Left lung (tissue), 14 donors: ENCODE measurements around the gene FHL5. TPM values are rescaled to one million over a fixed set of nuclear protein-coding genes. Genes with fewer than 3 reads are reported as not detected.

Experiments
- ATAC-seq: fragments of 200-7000 bp; cut with Tn5 transposase; one replicate; pipeline ENCODE4 v1.9.1; 2020; ENCODE audit warnings: moderate library complexity
- DNase-seq, 4 donors: peaks; one replicate each; pipeline ENCODE4 v3.0.0-alpha.2; 2013 to 2020
- H3K27ac ChIP-seq, 2 donors: fragments of 200-600 bp; sonication (generic) in 1 of 2; one replicate each; pipeline versions ENCODE4 v1.5.0 to v1.8.0; 2020 to 2021
- H3K27me3 ChIP-seq, 2 donors: fragments of 200-600 bp; sonication (generic) in 1 of 2; one replicate each; pipeline versions ENCODE4 v1.5.0 to v1.8.0; 2020 to 2021
- H3K36me3 ChIP-seq, 2 donors: fragments of 200-600 bp; sonication (generic) in 1 of 2; one replicate each; pipeline versions ENCODE4 v1.5.0 to v1.8.0; 2020 to 2021
- H3K4me1 ChIP-seq, 2 donors: fragments of 200-600 bp; one replicate each; pipeline ENCODE4 v1.8.0; 2021
- H3K4me3 ChIP-seq, 2 donors: fragments of 200-600 bp; sonication (generic) in 1 of 2; one replicate each; pipeline versions ENCODE4 v1.5.0 to v1.8.0; 2020 to 2021; ENCODE audit warnings: mild to moderate bottlenecking in 1 of 2
- H3K9me3 ChIP-seq, 2 donors: fragments of 200-600 bp; sonication (generic) in 1 of 2; one replicate each; pipeline versions ENCODE4 v1.5.0 to v1.8.0; 2020 to 2021
- CTCF ChIP-seq, 2 donors: fragments of 200-600 bp; sonication (generic) in 1 of 2; IDR thresholded peaks; one replicate each; pipeline versions ENCODE4 v1.5.0 to v1.8.0; 2021; ENCODE audit warnings: antibody characterized with exemption in 2 of 2
- intact Hi-C, 2 donors: fragments of 100-400 bp; cut with DNase I; formaldehyde crosslinking; loops; one replicate each; pipeline versions ENCODE4 v1.11.2 to v1.14.2; 2022
- long read RNA-seq, 12 donors: library from polyadenylated mRNA in 2 of 12; unstranded in 2 of 12; transcript quantifications; one replicate each; pipeline ENCODE4 v2.0.0 and lab custom pipeline, GENCODE V29; 2019 to 2026
- polyA plus RNA-seq, 6 donors: library from polyadenylated mRNA; unstranded; fragments of 120-200 nt; gene quantifications; one replicate each; pipeline ENCODE4 v1.2.1, GENCODE V29; 2013; ENCODE audit not compliant: insufficient read length in 6 of 6
- total RNA-seq, 2 donors: library from RNA; stranded (reverse); fragmentation: NEBNext Ultra II Directional; extraction: Animal tissue kit (Norgen Biotek cat#: 25700); gene quantifications; one replicate each; pipeline ENCODE4 v1.2.1, GENCODE V29; 2021
- donor health status: DM: no; HTN: yes; CAD: no.
- donor health status: DM: no; HTN: no; CAD: no.

FHL5 gene
- total RNA-seq (10 to 100 TPM; 13.3 to 15.1 TPM), polyA plus RNA-seq (1 to 10 TPM; 2.4 to 5.6 (median 3.5) TPM)
- long read RNA-seq, donor 1, result 0 reads
- long read RNA-seq, donor 2, result 0 reads
- long read RNA-seq, donor 3, result 0 reads
- long read RNA-seq, donor 4, partial matches to known transcripts, result 4 of 5 reads
- long read RNA-seq, donor 4, other reads (novel, unspliced or antisense), result 1 of 5 reads
- long read RNA-seq, donor 5, result 0 reads
- long read RNA-seq, donor 6, result 0 reads
- long read RNA-seq, donor 7, result 0 reads
- long read RNA-seq, donor 8, result 0 reads
- long read RNA-seq, donor 9, result 0 reads
- long read RNA-seq, donor 10, partial matches to known transcripts, result 1 of 1 reads
- long read RNA-seq, donor 10, other reads (novel, unspliced or antisense), result 0 of 1 reads
- long read RNA-seq, donor 11, result 0 reads
- long read RNA-seq, donor 12, result 0 reads

- Histone ChIP-seq H3K4me3 (peak within 1 kb of the TSS in 1 of 2 donors; percentile 8), H3K27ac (no peak within 1 kb of the TSS), H3K36me3 (no peaks in the 10 kb centered on the region), H3K9me3 (no peaks in the 10 kb centered on the region), H3K4me1 (no peaks in the 10 kb centered on the region), H3K27me3 (no peaks in the 10 kb centered on the region)
- no peak for TF ChIP-seq CTCF (IDR thresholded peaks at IDR 0.05)
- intact Hi-C loops, result no loop called here
- ATAC-seq, result no peak
- no peak for DNase-seq
Observed at GRCh38 chr6:96562886-96563285, at the start of gene FHL5. FHL5 (plus strand) TSS chr6:96563128; CDS start chr6:96603614, 40,486 bp downstream.

GRCh38 chr6:96520171-96521115 is 42.5 kb upstream of the FHL5 start:
- intact Hi-C loops, result no loop called here
- Histone ChIP-seq H3K4me3 (peak overlapping the region; percentile 62 to 64), H3K27ac (peak overlapping the region in 1 of 2 donors; percentile 92)

GRCh38 chr6:96521306-96521643 is 41.7 kb upstream of the FHL5 start:
- ATAC-seq (peak; percentile 42), DNase-seq (no peak)
- no peaks in the 10 kb centered on the region for H3K9me3 ChIP-seq
- intact Hi-C loops, result no loop called here
- H3K4me3 ChIP-seq, result peak overlapping the region; percentile 62 to 64
- H3K36me3 ChIP-seq, result peaks cover 0 to 14% of the 10 kb centered on the region in 2 donors
- no peaks in the 10 kb centered on the region for H3K27me3 ChIP-seq
- H3K4me1 ChIP-seq, result peaks cover 5 to 34% of the 10 kb centered on the region in 2 donors
- peak overlapping the region; percentile 92 to 97 for H3K27ac ChIP-seq
- no peak for TF ChIP-seq CTCF (IDR thresholded peaks at IDR 0.05)

More at GRCh38 chr6:96520171-96521115, 42.5 kb upstream of the FHL5 start:
- Histone ChIP-seq H3K4me1 (peaks cover 5 to 34% of the 10 kb centered on the region in 2 donors), H3K27me3 (no peaks in the 10 kb centered on the region), H3K9me3 (no peaks in the 10 kb centered on the region), H3K36me3 (peaks cover 0 to 6% of the 10 kb centered on the region in 2 donors)
- ATAC-seq (no peak), DNase-seq (no peak)
- no peak for TF ChIP-seq CTCF (IDR thresholded peaks at IDR 0.05)

GRCh38 chr6:96521644-96522464 is 41.1 kb upstream of the FHL5 start, which contains the start of gene UFL1:
UFL1 (plus strand) TSS chr6:96521806; CDS start chr6:96521874, 68 bp downstream.
- Histone ChIP-seq H3K36me3 (peaks cover 0 to 20% of the 10 kb centered on the region in 2 donors), H3K27ac (peak within 1 kb of the TSS; percentile 92 to 97), H3K4me1 (peaks cover 5 to 34% of the 10 kb centered on the region in 2 donors), H3K27me3 (no peaks in the 10 kb centered on the region), H3K9me3 (no peaks in the 10 kb centered on the region), H3K4me3 (peak within 1 kb of the TSS; percentile 62 to 64)
- intact Hi-C loops, result no loop called here
- peak; percentile 99 for ATAC-seq
- peak; percentile 88 to 99 (median 96) for DNase-seq
- TF ChIP-seq CTCF (IDR thresholded peaks at IDR 0.05), result no peak
